Cortex of kidney (tissue), 1 donor: Measurements from ENCODE around the gene MICALL1.

Experiments
- DNase-seq: peaks from one replicate; lab custom pipeline; 2025; lab: John Stamatoyannopoulos, UW

Gene MICALL1

DNA sequence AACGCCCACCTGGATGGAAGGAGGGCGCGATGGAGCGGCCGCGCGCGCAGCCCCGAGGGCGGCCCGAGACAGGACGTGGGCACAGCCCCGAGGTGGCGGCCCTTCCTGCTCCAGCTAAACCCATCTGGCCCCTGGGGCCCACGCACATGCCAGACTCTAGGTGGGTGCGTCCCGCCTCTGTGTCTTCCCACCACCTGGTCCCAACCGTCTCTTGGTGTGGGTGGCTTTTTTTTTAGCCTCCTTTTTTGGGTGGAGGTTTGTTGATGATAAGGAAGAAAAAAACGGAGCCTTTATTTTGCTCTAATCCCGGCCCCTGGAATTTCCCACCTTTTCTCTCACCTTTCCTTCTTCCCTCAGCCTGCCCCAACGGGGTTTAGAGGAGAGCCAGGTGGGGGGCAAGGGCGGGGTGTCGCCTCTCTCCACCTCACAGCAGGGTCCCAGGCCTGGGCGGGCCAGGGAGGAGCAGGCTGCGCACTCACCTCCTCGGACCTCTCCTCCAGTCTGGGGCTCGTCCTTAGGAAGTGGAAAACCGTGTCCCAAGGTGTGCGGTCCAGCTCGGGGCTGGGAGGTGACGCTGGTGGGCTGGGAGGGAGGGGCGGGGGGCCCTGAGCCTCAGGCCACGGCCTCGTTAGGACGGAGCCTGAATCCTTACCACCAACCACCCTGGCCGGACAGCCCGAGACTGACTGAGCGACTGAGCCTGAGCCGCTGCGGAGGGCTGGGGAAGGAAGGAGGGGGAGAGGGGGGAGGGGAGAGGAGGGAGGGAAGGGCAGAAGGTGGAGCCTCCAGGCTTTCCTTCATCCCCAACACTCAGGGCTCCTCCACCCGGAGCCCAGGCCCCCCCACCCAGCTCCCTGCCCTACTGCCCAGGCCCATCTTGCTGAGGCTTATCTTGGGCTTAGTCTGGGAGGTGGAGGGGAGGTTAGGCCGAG is 78.0 kb downstream of the MICALL1 start, which contains the start of gene SOX10:
Gene SOX10, minus strand, starts transcription at position 696 of the 932 bp plus-strand sequence. CDS start 771 bp downstream, outside the sequence.
- DNase-seq: no peak

DNA sequence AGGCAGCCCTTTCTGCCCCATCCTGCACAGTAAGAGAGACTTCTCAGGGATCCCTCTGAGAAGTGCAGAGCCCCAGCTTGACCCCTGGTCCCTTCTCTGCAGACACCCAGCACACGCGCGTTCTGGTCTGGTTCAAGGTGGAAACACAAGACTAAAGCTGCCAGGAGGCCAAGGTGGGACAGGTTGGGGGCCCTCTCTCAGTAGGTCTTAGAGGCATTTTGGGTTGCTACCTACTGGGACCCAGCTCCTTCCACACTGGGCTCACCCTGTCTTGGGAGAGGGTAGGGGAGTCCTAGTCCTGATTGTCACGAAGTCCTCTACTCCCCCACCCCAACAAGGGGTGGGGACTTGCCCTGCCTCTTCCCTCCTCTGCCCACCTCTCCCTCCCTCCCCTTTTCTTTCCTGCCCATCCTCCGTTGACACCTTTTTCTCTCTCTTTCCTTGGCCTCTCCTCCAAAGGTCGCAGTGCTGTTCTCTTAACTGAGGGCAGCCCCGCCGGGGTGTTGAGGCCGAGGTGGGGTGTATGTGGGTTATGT is 79.0 kb downstream of the MICALL1 start:
- no peak for DNase-seq

DNA sequence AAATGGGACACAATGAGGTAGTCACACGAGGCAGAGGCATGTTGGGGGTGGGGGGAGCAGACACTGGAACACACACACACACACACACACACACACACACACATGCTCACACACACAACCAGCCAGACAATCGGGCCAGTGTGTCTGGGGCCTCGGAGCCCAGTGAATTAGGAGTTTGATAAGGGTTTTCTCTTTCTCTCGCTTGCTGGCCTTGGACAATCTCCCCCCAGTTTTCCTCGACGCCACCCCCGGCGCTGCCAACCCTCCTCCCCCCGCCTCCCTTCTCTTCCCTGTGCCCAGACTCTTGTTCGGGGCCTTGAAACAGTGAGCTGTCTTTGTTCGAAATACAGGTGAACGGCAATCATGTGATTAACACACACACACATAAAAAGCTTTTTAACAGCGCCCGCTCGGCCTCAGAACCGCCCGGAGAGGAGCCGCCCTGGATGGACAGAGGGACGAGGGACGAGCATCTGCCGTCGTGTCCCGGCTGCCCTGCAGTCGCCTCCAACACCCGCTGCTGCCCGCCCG is 79.7 kb downstream of the MICALL1 start:
- no peak for DNase-seq

DNA sequence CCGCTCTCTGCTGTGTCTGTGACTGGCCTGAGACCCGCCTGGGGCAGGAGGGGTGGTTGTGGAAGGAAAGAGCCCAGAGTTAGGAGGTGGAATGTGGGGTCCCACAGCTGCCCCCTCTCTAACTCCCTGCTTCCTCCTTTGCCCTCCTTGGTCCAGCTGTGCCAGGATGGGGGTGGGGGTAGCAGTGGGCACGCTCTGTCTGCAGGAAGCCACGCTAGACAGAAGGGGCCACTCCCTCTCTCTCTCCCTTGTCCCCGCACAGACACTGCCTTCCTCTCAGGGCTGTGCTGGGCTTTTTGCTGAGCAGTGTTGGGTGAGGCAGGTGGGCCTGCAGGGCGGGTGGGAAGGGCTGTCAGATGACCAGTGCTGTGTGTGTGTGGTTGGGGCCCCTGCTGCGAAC is 80.3 kb downstream of the MICALL1 start:
- DNase-seq: no peak

DNA sequence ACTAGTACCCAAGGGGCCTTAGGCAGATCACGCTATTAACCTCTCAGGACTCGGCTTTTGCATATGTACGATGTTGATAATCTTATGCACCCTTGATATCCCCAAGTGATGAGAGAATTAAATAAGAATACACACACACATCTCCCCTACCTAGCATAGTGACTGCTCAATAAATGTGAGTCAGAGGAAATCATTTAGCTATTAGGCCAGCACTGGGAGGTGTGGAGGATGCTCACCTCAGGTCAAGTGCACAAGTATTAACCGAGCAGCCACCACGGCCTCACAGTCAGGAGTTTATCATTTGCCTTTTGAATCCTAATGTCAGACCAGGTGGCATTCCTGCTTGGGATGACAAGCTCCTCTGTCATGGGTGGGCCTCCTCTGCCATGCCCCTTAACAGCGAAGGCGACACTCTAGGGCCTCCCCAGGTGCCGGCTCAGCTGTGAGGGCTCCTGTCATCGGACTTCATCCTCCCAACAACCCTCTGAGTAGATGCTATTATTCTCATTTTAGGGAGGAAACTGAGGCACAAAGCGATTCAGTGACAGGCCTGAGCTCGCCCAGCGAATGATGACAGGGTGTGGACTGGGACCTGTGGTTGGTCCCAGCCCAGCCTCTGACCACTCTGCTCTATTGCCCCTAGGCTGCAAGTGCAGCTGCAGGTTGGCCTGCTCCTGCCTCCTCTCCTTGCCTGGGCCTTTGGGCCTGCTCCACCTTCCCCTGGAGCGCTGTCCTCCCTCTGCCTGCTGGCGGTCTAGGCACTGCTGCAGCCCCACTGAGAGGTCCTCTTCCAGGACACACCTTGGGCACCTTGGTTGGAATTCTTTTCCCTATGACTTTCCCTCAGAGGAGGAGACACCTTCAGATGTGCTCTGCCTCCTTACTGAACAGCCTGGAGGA is 83.3 kb downstream of the MICALL1 start:
- no peak for DNase-seq

DNA sequence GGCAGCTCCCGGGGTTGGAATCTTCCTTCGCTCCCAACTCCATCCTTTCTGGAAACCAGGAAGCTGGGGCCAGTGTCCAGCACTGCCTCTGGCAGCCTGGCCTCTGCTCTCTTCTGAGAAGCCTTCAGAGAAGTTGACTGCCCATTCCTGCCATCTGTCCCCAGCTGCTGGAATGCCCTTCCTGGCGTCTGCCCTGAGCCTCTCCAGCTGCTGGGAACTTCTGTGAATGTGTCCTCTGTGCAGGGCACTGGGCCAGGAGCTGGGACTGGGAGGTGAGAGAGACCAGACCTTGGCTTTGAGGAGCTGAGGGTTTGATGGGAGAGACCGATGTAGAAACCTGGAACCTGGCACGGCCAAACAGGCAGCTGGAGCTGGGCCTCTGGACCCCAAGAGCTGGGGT is 84.2 kb downstream of the MICALL1 start:
- DNase-seq: no peak

DNA sequence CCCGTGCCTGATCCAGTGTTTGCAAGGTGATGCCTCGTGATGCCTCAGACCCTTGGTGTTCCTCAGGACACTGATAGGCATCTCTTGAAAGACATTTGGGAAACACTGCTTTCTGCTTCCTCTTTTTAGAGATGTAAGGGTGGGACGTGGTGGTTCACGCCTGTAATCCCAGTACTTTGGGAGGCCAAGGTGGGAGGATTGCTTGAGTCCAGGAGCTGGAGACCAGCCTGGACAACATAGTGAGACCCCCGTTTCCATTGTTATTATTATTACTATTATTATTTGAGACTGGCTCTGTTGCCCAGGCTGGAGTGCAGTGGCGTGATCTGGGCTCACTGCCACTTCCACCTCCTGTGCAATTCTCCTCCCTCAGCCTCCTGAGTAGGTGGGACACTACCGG is 84.8 kb downstream of the MICALL1 start:
- no peak for DNase-seq

DNA sequence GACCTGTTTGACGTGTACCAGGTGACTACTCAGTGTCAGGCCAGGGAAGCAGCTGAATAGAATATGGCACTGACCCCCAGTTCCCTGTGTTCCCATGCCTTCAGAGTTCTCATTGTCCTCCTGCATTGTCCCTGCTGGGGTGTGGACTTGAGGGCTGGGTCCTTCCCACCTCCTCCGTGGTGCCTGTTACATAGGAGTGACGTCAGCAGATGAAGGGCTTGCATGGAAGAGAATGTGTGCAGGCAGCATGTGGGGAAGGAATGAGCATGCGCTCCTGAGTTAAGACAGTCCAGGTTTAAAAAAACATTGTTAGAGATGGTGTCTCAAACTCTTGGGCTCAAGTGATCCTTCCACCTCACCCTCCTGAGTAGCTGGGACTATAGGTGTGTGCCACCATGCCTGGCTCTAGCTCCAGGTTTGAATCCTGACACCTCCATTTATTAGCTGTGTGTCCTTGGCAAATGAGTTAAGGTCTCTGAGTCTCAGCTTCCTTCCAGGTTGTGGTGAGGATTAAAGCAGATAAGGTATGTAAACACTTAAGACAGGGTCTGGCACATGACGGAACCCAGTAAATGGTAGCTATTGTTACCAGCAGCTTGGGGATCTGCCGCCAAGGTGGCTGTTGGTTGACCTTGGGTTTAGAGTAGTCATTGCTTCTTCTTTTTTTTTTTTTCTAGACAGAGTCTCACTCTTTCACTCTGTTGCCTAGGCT is 85.8 kb downstream of the MICALL1 start:
- DNase-seq: no peak
